Measurements from ENCODE around the gene DDX1.

DNA sequence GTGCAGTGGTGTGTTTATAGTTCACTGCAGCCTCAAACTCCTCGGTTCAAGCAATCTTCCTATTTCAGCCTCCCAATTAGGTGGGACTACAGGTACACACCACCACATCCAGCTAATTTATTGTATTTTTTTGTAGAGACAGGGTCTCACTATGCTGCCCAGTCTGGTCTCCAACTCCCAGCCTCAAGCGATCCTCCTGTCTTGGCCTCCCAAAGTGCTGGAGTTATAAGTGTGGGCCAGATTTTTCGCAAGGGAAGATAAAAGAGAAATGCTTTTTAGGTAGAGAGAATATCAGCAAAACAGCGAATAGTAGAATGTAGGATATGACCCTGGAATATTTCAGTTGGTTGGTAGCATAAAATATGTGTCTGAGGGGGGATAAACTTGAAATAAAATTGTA, 4.3 kb downstream of the DDX1 start:
- TF ChIP-seq, protein P1, sequence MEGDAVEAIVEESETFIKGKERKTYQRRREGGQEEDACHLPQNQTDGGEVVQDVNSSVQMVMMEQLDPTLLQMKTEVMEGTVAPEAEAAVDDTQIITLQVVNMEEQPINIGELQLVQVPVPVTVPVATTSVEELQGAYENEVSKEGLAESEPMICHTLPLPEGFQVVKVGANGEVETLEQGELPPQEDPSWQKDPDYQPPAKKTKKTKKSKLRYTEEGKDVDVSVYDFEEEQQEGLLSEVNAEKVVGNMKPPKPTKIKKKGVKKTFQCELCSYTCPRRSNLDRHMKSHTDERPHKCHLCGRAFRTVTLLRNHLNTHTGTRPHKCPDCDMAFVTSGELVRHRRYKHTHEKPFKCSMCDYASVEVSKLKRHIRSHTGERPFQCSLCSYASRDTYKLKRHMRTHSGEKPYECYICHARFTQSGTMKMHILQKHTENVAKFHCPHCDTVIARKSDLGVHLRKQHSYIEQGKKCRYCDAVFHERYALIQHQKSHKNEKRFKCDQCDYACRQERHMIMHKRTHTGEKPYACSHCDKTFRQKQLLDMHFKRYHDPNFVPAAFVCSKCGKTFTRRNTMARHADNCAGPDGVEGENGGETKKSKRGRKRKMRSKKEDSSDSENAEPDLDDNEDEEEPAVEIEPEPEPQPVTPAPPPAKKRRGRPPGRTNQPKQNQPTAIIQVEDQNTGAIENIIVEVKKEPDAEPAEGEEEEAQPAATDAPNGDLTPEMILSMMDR (conservative IDR thresholded peaks at IDR 0.05; ENCODE audit: low read depth, low read length) = no peak
- TF ChIP-seq MAFK (IDR thresholded peaks at IDR 0.05; ENCODE audit: low read depth, low read length) (no peak), RAD21 (IDR thresholded peaks at IDR 0.05; ENCODE audit: low read length) (no peak), CEBPB (IDR thresholded peaks at IDR 0.05; ENCODE audit: low read depth, low read length) (no peak), BHLHE40 (IDR thresholded peaks at IDR 0.05; ENCODE audit: low read depth, low read length) (no peak), POLR2A (IDR thresholded peaks at IDR 0.05; ENCODE audit: low read depth, low read length) (no peak), MXI1 (IDR thresholded peaks at IDR 0.05; ENCODE audit: borderline replicate concordance, low read depth, low read length) (no peak), RFX5 (IDR thresholded peaks at IDR 0.05; ENCODE audit: low read depth, low read length) (no peak), RCOR1 (IDR thresholded peaks at IDR 0.05; ENCODE audit: insufficient replicate concordance, low read length) (no peak)
- TF ChIP-seq, protein P2, sequence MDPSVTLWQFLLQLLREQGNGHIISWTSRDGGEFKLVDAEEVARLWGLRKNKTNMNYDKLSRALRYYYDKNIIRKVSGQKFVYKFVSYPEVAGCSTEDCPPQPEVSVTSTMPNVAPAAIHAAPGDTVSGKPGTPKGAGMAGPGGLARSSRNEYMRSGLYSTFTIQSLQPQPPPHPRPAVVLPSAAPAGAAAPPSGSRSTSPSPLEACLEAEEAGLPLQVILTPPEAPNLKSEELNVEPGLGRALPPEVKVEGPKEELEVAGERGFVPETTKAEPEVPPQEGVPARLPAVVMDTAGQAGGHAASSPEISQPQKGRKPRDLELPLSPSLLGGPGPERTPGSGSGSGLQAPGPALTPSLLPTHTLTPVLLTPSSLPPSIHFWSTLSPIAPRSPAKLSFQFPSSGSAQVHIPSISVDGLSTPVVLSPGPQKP (IDR thresholded peaks at IDR 0.05; ENCODE audit: borderline replicate concordance, low read depth, low read length) = no peak

Data from IMR-90 (cell line).